Psoas muscle (tissue), 8 donors: Measurements from ENCODE around the gene CLIC3. TPM values are rescaled to one million over a fixed set of nuclear protein-coding genes. Genes with fewer than 3 reads are reported as not detected.

Experiments used
- ATAC-seq, 4 donors: fragments of 200-7000 bp; cut with Tn5 transposase; one replicate each; pipeline ENCODE4 v1.9.1; 2020; ENCODE audit warnings: moderate library complexity in 3 of 4, mild to moderate bottlenecking in 2 of 4
- DNase-seq, 2 donors: peaks; one replicate each; pipeline ENCODE4 v3.0.0-alpha.2; 2020
- H3K27ac ChIP-seq: fragments of 200-600 bp; one replicate; pipeline ENCODE4 v1.8.0; 2022
- H3K27me3 ChIP-seq, 3 donors: fragments of 200-600 bp in 1 of 3; one replicate each; pipeline versions ENCODE4 v1.6.1 to v1.8.0; 2013 to 2022; ENCODE audit warnings: low read length in 2 of 3, mild to moderate bottlenecking in 2 of 3, moderate library complexity in 1 of 3; ENCODE audit not compliant: insufficient read depth in 3 of 3
- H3K36me3 ChIP-seq, 2 donors: fragments of 200-600 bp in 1 of 2; one replicate each; pipeline versions ENCODE4 v1.6.1 to v1.8.0; 2013 to 2022; ENCODE audit warnings: low read depth in 1 of 2, mild to moderate bottlenecking in 1 of 2, moderate library complexity in 1 of 2; ENCODE audit not compliant: insufficient read depth in 1 of 2
- H3K4me1 ChIP-seq: fragments of 200-600 bp; one replicate; pipeline ENCODE4 v1.8.0; 2022
- H3K4me3 ChIP-seq: fragments of 200-600 bp; one replicate; pipeline ENCODE4 v1.8.0; 2022; ENCODE audit warnings: mild to moderate bottlenecking
- H3K9me3 ChIP-seq: fragments of 200-600 bp; one replicate; pipeline ENCODE4 v1.8.0; 2022
- WGBS, 3 donors: extraction: QIAGEN DNeasy Blood & Tissue Kit; methylation state at CpG; one replicate each; pipeline versions ENCODE4 v1.1.6 to v1.1.7; 2013; 5-methylcytosine and 5-hydroxymethylcytosine counted together
- intact Hi-C, 2 donors: fragments of 100-400 bp; cut with DNase I; formaldehyde crosslinking; loops; one replicate each; pipeline versions ENCODE4 v1.11.0 to v1.14.2; 2022
- polyA plus RNA-seq, 3 donors: library from polyadenylated mRNA; stranded (reverse); fragments of 200-250 nt; gene quantifications; one replicate each; pipeline ENCODE4 v1.2.3, GENCODE V29; 2013
- total RNA-seq, 4 donors: library from RNA; stranded (reverse); fragmentation: NEBNext Ultra II Directional in 2 of 4; extraction: Animal tissue kit (Norgen Biotek cat#: 25700) in 2 of 4; gene quantifications; one replicate each; pipeline versions ENCODE4 v1.2.1 to v1.2.4, GENCODE V29; 2021 to 2023
- TF ChIP-seq, protein P1 (sequence below): fragments of 200-600 bp; IDR thresholded peaks from one replicate; pipeline ENCODE4 v1.8.0; 2022; ENCODE audit warnings: antibody characterized with exemption
- donor health status: healthy with polysubstance abuse.
- donor health status: DM: no; HTN: no; CAD: no; lungs with moderate emphysema.
- donor health status: Bipolar disorder and iron deficiency.
- donor health status: healthy.
- donor health status: DM: yes; HTN: yes; CAD: no.
- donor health status: DM: no; HTN: no; CAD: no.
- donor health status: DM: no; HTN: no; CAD: no.
- donor health status: DM: yes; HTN: yes; CAD: no.

CLIC3 gene
- total and polyA plus RNA-seq, 7 donors, result 0.38 to 0.94 (median 0.67) TPM; not detected in 1

DNA sequence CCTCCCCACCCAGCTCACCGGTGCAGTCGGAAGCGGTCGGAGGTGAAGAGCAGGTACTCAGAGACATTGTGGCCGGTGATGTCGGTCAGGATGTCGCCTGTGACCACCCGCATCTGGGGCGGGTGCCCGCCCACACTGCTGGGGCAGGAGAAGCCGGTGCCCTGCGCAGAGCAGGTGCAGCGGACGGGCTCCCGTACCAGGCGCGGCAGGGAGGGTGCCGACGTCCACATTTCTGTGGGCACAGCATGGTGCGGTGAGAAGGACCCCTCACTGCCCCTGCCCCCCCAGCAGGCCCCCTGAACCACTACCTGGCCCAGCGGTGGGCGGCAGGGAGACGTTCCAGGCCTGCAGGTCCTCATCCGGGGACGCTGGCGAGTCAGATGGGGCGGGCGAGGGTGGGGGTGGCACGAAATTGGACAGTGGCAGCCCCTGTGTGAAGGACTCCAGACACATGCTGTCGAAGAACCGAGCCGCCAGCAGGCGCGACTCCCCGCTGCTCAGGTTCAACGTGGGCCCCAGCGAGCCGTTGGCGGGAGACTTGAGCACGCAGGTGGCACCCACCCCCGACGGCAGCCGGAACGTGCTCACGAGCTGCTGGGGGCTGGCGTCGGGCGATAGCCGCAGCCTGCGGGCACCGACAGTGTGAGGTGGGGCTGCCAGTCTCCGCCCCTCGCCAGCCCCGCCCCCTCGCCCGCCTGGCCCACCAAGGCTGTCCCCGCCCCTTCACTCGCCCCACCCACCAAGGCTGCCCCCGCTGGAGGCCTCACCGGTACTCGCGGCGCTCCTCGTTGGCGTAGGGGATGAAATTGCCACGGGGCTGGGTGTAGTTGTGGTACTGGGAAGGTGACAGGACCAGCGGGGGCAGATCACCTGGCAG, 16.6 kb upstream of the CLIC3 start:
- no peak for ATAC-seq
- Histone ChIP-seq H3K27me3 (no peaks in the 10 kb centered on the region), H3K4me3 (no peak overlapping the region), H3K36me3 (peaks cover 0 to 74% of the 10 kb centered on the region in 2 donors), H3K27ac (no peak overlapping the region), H3K4me1 (no peaks in the 10 kb centered on the region), H3K9me3 (no peaks in the 10 kb centered on the region)
- TF ChIP-seq, protein P1, sequence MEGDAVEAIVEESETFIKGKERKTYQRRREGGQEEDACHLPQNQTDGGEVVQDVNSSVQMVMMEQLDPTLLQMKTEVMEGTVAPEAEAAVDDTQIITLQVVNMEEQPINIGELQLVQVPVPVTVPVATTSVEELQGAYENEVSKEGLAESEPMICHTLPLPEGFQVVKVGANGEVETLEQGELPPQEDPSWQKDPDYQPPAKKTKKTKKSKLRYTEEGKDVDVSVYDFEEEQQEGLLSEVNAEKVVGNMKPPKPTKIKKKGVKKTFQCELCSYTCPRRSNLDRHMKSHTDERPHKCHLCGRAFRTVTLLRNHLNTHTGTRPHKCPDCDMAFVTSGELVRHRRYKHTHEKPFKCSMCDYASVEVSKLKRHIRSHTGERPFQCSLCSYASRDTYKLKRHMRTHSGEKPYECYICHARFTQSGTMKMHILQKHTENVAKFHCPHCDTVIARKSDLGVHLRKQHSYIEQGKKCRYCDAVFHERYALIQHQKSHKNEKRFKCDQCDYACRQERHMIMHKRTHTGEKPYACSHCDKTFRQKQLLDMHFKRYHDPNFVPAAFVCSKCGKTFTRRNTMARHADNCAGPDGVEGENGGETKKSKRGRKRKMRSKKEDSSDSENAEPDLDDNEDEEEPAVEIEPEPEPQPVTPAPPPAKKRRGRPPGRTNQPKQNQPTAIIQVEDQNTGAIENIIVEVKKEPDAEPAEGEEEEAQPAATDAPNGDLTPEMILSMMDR, result no peak
- intact Hi-C loops, result no loop called here
- WGBS, 3 donors, result 82 to 88% (median 83%) methylated on average over 61 to 67 of the region's 67 CpGs
- no peak for DNase-seq

DNA sequence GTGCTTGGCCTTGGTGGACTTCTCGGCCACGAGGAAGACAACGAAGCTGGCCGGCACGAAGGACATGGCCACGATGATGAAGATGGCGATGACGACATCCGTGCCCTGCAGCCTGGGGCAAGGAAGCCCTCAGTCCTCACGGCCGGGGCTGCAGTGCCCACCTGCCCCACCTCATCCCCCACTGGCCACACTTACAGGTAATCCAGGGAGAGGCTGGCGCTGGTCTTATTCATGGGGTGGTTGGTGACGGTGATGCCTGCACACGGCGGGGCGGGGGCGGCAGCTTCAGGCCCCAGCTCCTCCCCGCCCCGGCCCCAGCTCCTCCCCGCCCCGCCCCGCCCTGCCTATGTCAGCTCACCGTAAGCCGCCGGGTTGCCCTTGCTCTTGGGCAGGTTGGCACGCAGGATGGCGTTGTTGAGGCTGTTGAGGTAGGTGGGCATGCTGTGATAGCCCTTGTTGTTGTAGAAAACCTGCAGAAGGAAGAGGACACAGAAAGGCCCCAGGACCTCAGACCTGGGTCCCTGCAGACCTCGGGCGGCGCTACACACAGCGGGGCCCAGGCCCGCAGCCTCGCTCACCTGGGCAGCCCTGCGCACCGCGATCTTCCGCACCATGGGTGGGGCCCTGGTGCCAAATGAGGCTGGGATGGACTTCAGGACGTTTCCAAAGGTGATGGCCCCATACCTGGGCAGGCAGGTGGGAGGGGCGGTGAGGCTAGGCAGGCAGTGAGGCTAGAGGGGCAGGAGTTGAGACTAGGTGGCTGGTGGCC, 15.7 kb upstream of the CLIC3 start:
- intact Hi-C loops, result no loop called here
- no peak for DNase-seq
- Histone ChIP-seq H3K36me3 (peaks cover 0 to 65% of the 10 kb centered on the region in 2 donors), H3K4me1 (no peaks in the 10 kb centered on the region), H3K27ac (no peak overlapping the region), H3K27me3 (no peaks in the 10 kb centered on the region), H3K9me3 (no peaks in the 10 kb centered on the region), H3K4me3 (no peak overlapping the region)
- 90 to 93% (median 92%) methylated on average over 29 to 39 of the region's 39 CpGs for WGBS, 3 donors
- no peak for ATAC-seq
- TF ChIP-seq, protein P1, result no peak

DNA sequence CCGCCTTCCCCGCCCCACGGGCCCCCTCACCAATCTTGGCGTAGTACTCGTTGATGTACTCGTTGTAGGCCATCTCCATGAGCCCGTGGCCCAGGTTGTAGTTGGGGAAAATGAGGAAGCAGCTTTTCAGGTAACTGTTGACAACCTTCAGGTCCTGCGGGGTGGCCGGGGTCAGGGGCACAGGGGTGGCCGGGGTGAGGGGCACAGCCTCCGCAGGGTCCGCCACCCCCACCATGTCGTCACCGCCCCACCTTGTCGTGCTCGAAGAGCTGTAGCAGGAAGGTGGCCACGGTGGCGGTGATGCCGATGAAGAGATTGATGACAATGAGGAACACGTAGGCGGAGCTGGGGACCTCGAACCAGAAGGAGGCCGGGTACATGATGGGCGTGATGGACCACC, 14.8 kb upstream of the CLIC3 start:
- DNase-seq (no peak), ATAC-seq (no peak)
- H3K27ac ChIP-seq, result no peak overlapping the region
- H3K9me3 ChIP-seq, result no peaks in the 10 kb centered on the region
- WGBS, 3 donors, result 92 to 96% (median 94%) methylated on average over 24 of the region's 24 CpGs
- no peaks in the 10 kb centered on the region for H3K27me3 ChIP-seq
- no peaks in the 10 kb centered on the region for H3K4me1 ChIP-seq
- H3K4me3 ChIP-seq, result no peak overlapping the region
- peaks cover 0 to 56% of the 10 kb centered on the region in 2 donors for H3K36me3 ChIP-seq
- intact Hi-C loops, result no loop called here
- TF ChIP-seq, protein P1, result no peak

DNA sequence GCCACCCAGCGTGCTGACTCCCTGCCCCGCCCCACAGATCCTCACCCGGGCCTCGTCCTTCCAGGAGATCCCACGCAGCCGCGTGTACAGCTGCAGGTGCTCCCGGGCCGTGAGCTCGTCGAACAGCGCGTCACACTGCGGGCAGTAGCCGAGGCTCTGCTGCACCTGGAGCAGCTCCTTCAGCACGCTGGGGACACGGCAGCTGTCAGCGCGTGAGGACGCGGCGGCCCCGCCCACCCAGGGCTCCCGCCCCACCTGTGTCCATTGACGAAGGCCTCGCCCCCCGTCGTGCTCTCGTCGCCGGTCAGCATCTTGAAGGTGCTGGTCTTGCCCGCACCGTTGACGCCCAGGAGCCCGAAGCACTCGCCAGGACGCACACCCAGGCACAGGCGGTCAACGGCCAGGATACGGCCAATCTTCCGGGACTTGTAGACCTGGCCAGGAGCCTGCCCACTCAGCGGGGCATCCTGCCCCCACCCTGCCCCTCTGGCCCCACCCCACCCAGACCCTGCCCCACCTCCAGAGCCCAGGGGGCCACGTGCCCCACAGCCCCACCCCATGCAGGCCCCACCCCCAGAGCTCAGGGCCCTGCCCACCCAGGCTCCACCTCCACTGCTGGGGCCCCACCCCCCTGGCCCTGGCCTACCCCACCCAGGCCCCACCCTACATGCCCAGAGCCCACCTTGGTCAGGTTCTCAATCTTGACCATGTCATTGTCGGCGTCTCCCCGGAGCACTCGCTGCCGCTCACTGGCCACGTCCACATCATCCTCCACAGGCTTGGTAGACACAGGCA, 13.8 kb upstream of the CLIC3 start:
- no peaks in the 10 kb centered on the region for H3K9me3 ChIP-seq
- H3K36me3 ChIP-seq, result peaks cover 0 to 46% of the 10 kb centered on the region in 2 donors
- H3K27me3 ChIP-seq, result no peaks in the 10 kb centered on the region
- ATAC-seq (no peak), DNase-seq (no peak)
- TF ChIP-seq, protein P1, result no peak
- 93 to 95% (median 94%) methylated on average over 47 to 49 of the region's 49 CpGs for WGBS, 3 donors
- intact Hi-C loops, result no loop called here
- H3K27ac ChIP-seq, result no peak overlapping the region
- no peak overlapping the region for H3K4me3 ChIP-seq
- no peaks in the 10 kb centered on the region for H3K4me1 ChIP-seq
